Erythroblast (primary cell): Measurements from ENCODE around the gene AMBN.

Experiments
- DNase-seq, 2 experiments: peaks; one replicate each; lab custom pipeline; 2025; lab: John Stamatoyannopoulos, UW
- GATA1 ChIP-seq: IDR thresholded peaks from 2 replicates; pipeline ENCODE4 v1.6.1; 2011; ENCODE audit warnings: low read depth, mild to moderate bottlenecking, control low read depth, low read length, moderate library complexity
- POLR2A ChIP-seq: IDR thresholded peaks from 2 replicates; pipeline ENCODE4 v1.6.1; 2011; ENCODE audit warnings: mild to moderate bottlenecking, low read length

Gene AMBN

GRCh38 chr4:70589785-70590184 lies 2.3 kb upstream of the AMBN start:
- TF ChIP-seq POLR2A, result no peak
- no peak for TF ChIP-seq GATA1
- DNase-seq, result no peak

DNA sequence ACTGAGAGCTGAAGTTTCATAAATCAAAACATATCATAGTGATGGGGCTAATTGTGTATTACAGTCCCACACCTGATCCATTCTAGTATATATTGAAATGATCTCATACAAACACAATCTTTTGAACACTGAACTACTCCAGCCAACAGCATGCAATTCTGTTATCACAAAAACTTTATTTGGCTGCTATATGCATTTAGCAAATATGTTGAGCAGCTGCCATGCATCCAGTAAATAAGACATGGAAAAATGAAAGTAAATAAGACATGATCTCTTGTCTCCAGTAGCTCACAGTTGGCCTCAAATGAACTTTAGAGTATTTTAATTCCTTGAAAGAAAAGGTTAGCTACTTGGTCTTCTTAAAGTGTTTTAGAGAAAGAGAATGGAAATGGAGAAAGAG lies 2.1 kb downstream of the AMBN start:
- TF ChIP-seq POLR2A (no peak), GATA1 (no peak)

DNA sequence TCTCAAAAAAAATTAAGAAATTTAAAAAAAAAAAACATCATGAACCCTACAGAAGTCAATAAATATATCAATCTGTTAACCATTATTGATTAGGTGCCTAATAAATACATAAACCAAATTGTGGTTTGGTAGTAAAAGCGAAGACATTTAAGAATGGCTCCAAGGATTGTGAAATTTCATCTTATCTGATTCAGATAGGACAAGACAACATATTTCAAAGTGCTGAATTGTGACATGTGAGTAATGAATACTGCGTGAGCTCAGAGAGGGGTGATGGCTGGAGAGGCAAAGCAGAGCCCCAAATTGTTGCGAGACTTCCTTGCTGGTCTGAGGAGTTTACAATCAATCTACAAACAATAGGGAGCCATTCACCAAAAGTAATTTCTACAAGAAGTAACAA lies 8.2 kb downstream of the AMBN start:
- DNase-seq, result no peak
- TF ChIP-seq POLR2A (no peak), GATA1 (no peak)

More for the DNA sequence above, 2.1 kb downstream of the AMBN start:
- no peak for DNase-seq

GRCh38 chr4:70600977-70601376 lies 8.9 kb downstream of the AMBN start:
- no peak for DNase-seq
- no peak for TF ChIP-seq GATA1
- no peak for TF ChIP-seq POLR2A

- TF ChIP-seq GATA1 (no peak), POLR2A (no peak)
Measured at GRCh38 chr4:70601422-70602039, 9.5 kb downstream of the AMBN start.

DNA sequence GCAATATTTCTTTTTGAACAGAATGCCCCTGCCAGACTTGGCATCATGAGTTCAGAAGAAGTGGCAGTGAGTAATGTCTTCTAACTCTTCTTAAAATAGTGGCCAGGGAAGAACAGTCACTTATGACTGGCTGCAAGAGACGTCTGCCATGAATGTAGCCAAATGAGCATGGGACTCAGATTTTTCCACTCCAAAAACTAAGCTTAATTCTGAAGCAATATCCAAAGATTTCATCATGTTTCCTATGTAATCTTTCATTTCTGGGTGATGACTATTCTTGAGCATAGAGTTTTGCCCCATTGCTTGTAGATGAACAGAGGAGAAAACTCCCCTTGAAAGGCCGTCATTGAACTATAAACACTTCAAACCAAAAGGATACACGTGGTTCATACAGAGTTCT lies 11.8 kb downstream of the AMBN start:
- DNase-seq, result no peak
- TF ChIP-seq GATA1 (no peak), POLR2A (no peak)

More at GRCh38 chr4:70601422-70602039, 9.5 kb downstream of the AMBN start:
- DNase-seq, result peak; percentile 66 to 72

GRCh38 chr4:70606459-70606858 lies 14.4 kb downstream of the AMBN start:
- DNase-seq, result no peak
- TF ChIP-seq POLR2A (no peak), GATA1 (no peak)

- no peak for DNase-seq
- no peak for TF ChIP-seq GATA1
- TF ChIP-seq POLR2A, result no peak
Measured at GRCh38 chr4:70607334-70607853, 15.3 kb downstream of the AMBN start.

DNA sequence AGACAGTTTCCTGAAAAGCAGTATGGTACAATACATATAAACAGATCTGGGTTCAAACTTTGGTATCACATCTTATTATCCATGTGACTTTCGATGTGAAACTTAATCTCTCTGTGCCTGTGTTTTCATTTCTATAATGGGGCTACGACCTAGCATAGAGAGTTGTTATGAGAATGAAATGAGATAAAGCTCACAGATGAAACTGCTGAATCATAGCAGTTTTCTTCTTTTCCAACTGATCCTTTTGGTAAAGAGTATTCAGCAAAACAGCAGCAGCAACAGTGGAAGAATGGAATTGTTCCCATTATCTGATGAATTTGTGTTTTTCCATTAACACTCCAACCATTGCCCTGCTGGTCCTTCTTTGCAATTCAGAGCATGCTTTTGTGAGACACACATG lies 16.3 kb downstream of the AMBN start:
- TF ChIP-seq GATA1 (no peak), POLR2A (no peak)
- DNase-seq, result no peak

DNA sequence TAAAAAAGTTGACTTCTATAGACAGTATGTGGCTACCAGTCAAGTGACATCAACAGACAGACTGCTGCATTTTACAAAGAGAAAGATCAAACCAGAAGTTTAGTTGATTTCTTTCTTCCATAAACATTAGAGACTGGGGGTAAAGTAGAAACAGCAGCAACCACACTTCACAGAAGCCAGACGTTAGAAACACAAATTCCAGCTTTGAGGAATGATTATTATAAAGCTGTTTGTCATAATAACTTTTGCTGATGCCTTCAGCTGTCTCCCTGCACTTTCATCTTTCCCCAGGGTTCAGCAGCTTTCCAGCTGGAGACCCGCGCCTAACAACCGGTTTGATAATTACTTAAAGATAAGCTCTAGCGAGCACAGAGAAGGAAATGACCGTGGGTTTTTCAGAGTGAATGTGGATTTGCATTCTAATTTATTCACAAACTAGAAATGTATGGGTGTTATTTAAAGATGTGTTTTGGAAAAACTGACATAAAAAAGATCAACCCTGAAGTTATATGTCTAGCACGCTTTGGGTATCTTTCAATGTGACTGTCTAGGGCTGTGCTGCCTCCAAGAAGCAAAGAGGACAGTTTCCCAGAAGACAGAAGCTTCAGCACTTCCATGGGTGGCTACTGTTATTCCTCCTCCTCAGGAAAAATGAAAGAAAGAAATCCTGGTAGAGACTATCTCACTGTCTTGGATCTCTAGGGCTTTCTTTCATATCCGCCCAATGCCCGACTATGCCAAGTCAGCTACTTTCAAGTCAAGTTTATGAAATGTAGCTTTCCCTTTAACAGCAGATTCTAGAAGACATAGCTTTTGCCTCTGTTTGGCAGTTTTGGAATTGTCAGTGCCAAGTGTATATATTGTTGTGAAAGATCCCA lies 21.5 kb downstream of the AMBN start:
- TF ChIP-seq GATA1 (no peak), POLR2A (no peak)
- no peak for DNase-seq

- TF ChIP-seq POLR2A (no peak), GATA1 (no peak)
- no peak for DNase-seq
Measured at GRCh38 chr4:70614184-70614555, 22.1 kb downstream of the AMBN start.

GRCh38 chr4:70619288-70619687 lies 27.2 kb downstream of the AMBN start:
- TF ChIP-seq POLR2A (no peak), GATA1 (no peak)
- DNase-seq, result peak in 1 of 2 experiments; percentile 9

GRCh38 chr4:70619778-70620177 lies 27.7 kb downstream of the AMBN start:
- TF ChIP-seq GATA1 (no peak), POLR2A (no peak)
- DNase-seq, result peak in 1 of 2 experiments; percentile 9

DNA sequence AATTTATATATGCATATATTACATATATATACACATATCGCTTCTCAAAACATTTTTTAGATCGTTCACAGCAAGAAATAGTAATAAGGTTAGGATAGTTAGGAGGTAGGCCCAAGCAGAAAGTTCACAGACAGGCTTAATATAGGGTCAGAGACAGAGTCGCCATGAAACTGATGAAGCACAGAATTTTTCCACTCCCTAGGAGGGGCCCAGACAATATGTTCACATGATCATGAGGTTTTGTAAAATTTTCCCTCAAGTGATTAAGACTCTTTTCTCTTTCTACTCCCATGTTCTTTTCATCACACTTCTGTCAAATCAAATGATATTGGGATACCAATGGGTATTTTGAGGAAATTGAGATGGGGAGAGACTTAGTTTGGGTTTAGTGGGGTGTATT lies 31.3 kb downstream of the AMBN start:
- DNase-seq, result peak in 1 of 2 experiments; percentile 27
- TF ChIP-seq POLR2A, result no peak
- no peak for TF ChIP-seq GATA1
